ENCODE measurements around the gene GRID1.
"Not testable (repeated sequence)": the region's sequence is repeated elsewhere in the genome, so short reads cannot be mapped to it uniquely, and the experiment has no call there.

GRID1 gene

DNA sequence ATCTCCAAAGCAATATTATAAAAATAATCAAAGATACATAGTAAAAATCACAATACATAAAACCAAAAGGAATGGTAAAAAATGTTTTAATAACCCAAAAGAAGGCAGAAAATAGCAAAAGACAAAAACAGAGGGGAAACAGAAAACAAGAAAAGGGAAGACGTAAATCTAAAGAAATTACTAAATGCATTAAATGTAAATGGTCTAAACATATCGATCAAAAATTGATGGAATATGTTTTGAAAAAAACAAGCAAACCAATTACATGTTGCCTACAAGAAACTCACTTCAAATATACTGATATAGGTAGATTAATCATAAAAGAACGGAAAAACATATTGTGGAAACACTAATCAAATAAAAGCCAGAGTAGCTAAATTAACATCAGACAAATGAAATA, 369.1 kb downstream of the GRID1 start:
- no peak for DNase-seq (ENCODE audit: low read depth in 2 of 2)

DNA sequence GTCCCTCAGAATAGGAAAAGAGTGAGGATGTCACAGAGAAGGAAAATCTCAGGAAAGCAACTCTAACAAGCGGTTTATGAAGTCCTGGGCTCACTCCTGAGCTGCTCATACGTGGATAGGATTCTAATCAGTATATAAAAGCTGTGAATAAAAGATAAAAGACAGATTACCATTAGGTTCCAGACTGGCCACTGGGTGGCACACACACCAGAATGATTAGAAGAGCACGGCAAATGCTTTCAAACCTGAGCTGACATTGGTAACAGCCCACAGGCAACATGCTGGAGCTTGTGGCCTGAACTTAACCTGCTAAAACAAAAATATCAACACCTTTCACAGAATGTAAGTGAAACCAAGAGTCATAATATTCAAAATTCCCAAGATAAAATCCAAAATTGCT, 370.8 kb downstream of the GRID1 start:
- DNase-seq (ENCODE audit: low read depth in 2 of 2): no peak

DNA sequence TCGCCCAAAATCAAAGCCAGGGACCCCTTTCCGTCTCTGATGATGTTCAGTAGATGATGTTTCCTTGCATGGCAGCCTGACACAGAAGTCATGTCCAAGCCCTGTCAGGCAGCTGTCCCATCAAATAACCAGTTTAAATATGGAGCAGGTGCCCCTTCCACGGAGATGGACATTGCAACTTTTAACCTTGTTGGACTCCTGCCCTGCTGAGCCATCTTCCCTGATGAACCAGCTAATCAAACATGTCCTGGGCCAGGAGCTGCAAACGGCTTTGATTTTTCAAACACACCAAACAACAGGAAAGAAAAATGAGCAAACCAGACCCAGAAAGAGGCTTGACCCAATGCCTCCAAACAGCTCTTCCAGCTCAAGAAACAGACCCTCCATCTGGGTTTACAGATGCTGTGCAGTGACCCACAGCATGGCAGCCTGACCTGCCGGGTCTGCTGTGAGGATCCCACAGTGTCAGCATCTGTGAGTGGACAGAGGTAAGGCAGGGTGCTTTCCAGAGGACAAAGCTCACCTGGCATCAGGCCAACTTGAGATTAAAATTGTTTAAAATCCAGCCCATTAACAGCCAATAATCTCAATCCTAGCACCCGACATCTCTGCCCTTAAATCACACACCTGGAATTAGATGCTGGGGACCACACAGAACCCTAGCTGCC, 372.6 kb downstream of the GRID1 start:
- DNase-seq (ENCODE audit: low read depth in 2 of 2): no peak

DNA sequence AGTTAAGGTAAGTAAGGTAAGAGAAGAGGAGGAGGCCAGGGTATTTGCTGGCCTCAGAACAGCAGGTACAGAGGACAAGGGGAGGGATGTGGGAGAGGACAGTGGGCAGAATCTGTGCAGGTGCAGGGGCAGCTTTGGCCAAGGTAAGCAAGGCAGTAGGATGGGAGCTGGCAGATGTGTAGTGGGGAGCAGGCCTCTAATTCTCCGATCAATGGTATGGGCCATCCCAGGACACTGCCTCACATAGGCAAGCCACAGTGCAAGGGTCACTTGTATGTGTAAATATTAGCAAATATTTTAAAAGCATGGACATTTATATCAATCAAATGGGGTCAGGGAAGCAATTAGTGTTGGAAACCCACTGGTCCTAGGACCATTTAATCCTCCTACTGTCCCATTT, 373.5 kb downstream of the GRID1 start:
- no peak for DNase-seq (ENCODE audit: low read depth in 2 of 2)

DNA sequence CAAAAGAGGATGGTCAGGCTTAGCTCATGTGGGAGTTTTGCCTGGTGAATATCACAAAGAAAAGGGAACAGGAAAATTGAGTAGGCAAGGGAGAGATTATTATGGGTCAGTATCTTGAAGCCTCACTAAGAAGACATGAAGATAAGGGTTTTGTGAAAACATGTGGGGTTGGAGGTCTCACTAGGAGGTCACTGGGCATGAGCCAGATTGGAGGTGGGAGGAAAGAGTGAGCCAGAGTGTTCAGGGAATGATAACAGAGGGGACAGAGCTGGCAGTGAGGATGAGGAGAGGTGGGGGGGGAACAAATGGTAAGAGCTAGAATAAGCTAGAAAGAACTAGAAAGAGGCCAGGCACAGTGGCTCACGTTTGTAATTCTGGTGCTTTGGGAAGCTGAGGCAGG, 374.3 kb downstream of the GRID1 start:
- no peak for DNase-seq (ENCODE audit: low read depth in 2 of 2)

DNA sequence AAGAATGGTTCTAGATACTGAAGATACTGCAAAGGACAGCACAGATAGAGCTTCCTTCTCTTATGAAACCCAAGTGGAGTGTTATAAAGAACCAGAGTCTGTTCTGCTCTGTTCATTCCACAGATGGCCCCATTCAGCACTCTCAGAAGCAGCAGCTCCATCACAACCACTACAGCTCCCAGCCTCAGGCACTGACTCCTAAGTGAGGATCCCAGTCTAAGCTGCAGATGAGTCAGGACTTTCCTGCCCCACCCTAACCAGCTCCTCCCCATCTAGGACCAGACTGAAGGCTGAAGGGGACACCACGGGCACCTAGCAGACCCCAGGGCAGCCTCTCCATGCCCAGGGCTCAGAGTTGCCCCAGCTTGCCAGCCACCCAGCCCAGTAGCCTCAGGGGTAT, 379.8 kb downstream of the GRID1 start:
- no peak for DNase-seq (ENCODE audit: low read depth in 2 of 2)

DNA sequence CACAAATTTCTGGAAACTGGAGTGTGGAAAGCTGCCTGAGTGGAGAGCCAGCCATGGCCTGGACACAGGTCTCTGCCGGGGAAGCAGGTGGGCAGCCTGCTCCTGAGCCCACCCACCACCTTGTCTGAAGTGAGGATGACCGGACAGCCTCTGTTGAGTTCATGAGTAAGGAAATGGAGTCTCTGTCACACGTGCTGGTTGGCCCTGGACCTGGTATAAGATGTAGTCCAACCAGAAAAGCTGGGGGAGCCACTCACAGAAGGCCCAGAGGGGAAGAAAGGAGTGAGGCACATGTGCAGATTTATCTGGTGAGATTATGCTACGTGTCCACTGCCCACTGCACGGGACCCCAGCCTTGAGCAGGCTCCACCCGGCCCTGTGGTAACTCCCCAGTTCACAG, 383.5 kb downstream of the GRID1 start:
- DNase-seq (ENCODE audit: low read depth in 2 of 2): no peak

DNA sequence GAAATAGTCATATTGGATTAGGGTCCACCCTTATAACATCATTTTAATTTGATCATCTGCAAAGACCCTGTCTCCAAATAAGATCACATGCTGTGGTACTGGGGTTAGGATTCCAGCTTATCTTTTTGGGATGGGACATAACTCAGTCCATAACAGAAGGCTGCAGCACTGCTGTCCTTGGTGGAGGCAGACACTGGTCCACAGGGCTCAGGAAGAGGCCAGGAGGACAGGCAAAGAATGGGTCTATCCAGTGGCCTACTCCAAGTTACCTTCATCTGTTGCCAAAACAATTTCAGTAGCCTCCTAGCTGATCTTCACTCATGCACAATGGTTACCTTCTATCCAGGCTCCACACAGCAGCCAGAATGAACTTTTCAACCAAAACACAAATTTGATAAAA, 387.0 kb downstream of the GRID1 start:
- no peak for DNase-seq (ENCODE audit: low read depth in 2 of 2)

DNA sequence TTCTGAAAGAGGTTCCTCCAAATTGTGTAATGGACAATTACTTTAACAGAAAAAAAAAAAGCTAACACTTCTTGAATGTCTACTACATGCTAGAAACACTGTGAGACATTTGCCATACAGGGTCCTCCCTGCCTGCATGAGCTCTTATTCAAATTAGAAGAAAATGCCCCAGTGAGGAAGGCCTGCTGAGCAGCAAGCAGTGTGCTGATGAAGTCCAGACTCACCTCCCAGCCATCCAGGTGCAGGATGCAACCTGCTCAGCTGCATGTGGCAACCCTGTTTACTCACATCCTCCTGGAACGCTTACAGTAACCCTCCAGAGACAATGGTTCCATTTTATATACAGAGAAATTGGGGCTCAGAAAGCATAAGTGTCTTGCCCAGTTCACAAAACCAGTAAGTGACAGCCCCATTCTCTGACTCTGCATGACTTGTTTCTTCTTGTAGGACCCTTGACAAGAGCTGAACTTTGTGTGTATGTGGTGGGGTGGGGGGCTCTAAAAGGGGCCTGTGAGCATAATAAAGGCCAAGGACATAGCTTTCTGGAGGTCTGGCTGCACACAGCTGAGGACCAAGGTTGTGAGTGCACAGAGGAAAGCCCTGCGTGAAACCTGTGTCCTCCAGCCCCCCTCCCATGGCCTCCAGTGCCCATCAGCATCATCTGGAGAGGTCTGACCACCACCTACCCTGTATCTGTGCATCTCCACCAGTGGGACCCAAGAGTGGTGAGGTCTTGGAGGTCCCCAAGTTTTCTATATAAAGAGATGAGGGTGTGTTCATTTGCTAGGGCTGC, 387.8 kb downstream of the GRID1 start:
- DNase-seq (ENCODE audit: low read depth in 2 of 2): no peak

DNA sequence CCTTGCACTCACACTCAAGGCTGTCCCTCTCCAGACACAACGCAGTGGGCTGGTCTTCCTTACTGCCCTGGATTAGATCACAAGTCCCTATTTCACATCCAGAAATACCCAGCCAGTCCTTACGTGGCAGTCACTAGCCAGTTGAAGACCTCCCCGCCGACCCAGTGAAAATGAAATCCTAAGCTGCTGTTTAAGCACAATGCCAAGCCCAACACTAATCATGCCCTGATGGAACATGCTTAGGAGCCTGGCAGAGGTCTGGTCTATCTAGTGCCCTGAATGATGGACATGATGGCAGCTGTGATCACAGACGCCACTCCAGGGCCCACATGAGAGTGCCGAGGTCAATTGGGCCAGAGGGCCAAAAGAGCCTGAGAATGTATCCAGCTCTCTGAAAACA, 389.0 kb downstream of the GRID1 start:
- no peak for DNase-seq (ENCODE audit: low read depth in 2 of 2)

DNA sequence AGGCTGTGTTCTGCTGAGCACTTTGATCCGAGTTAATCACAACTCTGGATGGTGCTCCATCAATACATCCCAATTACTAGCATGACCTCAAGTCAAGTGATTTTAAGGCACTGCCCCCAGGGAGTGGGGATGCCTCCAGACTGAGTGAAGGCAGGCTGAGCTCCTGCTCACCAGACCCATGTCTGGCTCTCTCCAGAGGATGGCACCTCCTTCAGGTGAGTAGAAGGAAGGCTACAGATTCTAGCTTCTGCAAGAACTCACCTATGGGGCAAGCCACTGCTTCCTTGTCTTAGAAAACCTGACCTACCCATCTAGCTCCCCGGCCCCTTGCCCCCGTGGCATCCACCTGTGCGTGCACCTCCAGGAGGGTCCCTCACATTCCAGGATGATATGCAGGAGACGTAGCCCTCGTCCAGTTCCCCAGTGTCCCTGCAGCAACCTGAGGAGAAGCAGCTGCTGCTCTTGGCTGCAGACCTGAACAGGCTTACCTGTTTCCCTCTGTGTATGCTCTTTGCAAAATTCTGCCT, 390.3 kb downstream of the GRID1 start:
- no peak for DNase-seq (ENCODE audit: low read depth in 2 of 2)

DNA sequence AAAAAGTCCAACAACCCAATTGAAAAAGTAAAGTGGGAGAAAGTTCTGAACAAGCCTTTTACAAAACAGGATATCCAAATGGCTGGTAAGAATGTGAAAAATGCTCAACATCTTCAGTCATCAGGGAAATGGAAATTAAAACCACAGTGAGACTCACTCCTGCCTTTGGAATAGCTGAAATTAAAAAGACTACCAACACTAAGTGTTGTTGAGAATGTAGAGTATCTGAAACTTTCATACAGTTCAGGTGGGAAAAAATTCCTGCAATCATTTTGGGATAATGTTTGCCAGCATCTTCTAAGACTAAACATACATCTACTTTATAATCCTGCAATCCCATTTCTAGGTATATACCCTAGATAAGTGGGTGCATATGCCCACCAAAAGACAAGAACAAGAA, 395.1 kb downstream of the GRID1 start:
- no peak for DNase-seq (ENCODE audit: low read depth in 2 of 2)

DNA sequence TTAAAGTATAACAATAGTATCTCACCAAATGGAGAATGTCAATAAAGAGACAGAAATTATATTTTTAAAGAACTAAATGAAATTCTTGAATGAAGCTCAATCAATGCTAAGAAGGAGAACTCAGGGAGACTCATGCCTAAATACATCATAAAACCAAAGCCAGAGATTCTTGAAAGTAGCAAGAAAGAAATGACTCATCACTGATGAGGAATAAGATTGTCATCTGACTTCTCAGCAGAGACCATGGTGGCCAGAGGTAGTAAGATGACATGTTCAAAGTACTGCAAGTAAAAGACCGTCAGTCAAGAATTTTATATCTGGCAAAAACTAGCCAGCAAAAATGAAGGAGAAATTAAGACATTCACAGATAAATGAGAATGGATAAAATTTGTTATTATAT, 399.0 kb downstream of the GRID1 start:
- DNase-seq (ENCODE audit: low read depth in 2 of 2): no peak

DNA sequence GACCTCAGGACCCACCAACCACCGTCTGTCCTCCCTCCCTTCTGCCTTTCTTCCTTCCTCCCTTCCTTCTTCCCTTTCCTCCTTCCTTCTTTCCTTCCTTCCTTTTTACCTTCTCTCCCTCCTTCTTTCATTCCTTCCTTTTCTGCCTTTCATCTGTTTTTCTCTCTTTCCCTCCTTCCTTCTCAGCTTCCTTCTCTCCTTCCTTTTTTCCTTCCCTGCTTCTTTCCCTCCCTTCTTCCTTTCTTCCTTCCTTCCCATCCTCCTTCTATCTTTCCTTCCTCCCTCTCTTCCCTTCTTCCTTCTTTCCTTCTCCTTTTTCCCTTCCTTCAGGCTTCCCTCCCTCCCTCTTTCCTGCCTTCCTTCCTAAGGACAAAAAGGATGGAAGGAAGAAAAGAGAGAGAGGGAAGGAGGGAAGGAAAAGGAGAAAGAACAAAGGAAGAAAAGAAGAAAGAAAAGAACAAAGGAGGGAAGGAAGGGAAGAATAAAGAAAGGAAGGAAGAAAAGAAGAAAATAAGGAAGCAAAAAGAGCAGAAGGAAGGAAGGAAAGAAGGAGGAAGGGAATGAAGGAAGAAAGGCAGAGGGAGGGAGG, 405.0 kb downstream of the GRID1 start:
- DNase-seq (ENCODE audit: low read depth in 2 of 2): no peak

DNA sequence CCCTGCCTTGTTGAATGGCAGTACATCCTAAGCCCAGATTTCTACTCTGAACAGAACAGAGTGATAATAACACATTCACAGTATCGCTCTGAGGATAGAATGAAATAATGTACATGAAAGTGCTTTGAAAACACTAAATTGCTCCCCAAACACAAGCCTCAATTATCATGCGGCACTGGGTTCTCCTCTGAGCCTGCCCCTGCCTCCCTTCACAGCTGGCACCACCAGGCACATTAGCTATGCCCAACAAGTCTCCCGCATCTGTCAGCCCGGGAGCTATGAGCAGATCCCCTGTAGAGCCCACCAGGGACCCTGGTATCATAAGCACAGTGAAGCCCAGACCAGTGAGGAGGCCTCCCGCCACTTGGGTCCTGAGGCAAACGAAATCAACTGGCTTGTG, 405.5 kb downstream of the GRID1 start:
- DNase-seq (ENCODE audit: low read depth in 2 of 2): no peak

DNA sequence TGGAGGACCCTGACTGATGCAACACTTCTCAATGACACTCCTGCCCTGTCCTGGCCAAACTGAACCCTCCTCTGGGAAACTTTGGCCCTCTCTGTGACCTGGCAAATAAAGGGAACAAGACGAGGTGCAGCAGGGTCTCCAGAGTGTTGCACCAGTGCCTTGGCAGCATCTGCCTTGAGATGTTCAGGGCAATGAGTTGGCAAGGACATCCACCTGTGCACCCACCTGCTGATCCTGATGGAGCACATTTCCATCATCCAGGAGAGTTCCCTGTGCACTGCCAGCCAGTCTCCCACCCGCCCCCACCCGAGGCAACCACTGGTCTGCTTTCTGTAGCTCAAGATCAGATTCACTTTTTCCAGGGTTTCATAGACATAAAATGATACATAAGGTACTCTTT, 407.4 kb downstream of the GRID1 start:
- no peak for DNase-seq (ENCODE audit: low read depth in 2 of 2)

DNA sequence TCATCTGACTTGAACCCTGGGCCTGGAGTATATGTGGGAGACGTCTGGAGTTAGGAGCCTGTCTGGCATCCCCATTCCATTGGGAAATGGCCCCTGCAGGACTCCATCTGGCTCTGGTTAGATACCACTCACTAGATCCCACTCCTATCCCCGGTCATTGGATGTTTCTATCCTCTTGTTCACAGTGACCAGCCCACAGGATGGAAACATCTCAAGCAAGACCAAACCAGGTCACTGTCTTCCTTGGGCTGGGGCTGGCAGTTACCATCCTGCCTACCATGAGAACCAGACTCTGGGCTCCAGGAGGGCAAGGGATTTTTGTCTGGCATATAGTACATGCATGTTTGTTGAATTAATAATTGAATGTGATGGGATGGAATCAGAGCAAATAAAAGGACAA, 415.7 kb downstream of the GRID1 start:
- no peak for DNase-seq (ENCODE audit: low read depth in 2 of 2)

DNA sequence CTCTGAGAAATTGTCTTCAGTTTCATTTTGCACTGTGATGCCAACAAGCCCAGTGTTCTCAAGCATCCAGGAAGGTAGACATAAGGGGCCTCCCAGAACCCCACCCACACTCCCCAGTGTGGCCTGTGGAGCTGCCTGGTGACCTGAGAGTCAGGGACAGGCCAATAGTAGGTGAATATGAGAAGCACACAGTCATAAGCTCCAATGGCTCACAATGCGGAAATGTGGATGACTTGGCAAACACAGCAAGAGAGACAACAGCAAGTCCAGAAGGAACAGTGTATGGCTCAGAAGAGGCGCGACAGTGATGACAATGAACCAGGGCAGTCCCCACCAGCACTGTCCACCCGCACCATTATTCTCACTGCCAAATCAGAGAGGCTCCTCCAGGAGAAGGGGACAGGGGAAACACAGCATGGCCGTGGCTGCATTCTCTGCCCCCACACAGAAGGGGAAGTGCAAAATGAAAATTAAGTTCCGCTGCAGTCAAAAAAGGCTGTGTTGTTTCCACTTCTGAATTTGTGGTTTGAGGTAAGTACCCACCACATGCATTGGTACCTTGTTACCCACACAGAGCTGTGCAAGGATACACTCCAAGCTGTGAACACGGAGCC, 419.8 kb downstream of the GRID1 start:
- no peak for DNase-seq (ENCODE audit: low read depth in 2 of 2)

DNA sequence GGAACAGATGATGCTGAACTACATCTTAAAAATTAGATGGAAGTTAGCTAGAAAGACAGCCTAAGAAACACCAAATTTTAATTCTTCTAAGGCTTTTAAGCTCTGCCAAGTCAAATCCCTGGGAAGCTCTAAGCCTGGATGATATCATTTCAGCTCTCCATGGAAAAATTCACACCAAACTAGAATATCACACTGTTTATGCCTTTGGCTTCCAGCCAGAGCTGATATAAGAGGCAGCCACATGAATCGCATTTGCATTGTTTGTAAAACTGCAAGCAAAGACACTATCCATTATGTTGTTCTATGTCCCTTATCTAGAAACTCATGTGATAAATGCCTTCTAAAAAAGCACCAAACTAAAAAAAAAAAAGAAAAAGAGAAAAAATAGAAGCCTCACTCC, 430.4 kb downstream of the GRID1 start:
- DNase-seq (ENCODE audit: low read depth in 2 of 2): no peak

DNA sequence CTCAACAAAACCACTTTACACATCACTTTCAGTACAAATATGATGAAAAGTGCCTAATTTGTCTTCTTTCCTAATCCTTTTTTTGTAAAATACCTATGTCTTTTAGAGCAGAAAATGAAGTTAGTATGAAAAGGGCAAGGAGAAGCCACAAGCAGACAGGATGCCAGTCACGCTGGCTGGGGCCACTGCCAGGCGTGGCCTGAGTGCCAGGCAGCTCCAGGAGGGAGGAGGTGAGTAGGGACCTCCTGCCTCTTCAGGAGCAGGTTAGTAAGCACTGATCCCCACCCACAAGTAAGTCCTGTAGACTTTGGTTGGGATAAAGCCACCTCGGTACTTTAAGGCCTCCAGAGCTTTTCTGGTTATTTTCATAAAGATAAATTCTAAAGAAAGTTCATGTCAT, 432.0 kb downstream of the GRID1 start:
- no peak for DNase-seq (ENCODE audit: low read depth in 2 of 2)

DNA sequence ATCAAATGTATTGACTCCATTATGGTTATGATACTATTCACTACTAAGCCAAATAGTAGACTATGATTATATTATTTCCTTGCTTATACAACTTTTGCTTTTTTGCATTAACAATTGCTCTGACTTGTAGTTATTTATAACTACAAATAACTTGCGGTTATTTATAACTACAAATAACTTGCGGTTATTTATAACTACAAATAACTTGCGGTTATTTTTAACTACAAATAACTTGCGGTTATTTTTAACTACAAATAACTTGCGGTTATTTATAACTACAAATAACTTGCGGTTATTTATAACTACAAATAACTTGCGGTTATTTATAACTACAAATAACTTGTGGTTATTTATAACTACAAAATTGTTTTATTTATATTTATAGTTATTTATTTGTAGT, 436.6 kb downstream of the GRID1 start:
- not testable (repeated sequence) for DNase-seq (ENCODE audit: low read depth in 2 of 2)

DNA sequence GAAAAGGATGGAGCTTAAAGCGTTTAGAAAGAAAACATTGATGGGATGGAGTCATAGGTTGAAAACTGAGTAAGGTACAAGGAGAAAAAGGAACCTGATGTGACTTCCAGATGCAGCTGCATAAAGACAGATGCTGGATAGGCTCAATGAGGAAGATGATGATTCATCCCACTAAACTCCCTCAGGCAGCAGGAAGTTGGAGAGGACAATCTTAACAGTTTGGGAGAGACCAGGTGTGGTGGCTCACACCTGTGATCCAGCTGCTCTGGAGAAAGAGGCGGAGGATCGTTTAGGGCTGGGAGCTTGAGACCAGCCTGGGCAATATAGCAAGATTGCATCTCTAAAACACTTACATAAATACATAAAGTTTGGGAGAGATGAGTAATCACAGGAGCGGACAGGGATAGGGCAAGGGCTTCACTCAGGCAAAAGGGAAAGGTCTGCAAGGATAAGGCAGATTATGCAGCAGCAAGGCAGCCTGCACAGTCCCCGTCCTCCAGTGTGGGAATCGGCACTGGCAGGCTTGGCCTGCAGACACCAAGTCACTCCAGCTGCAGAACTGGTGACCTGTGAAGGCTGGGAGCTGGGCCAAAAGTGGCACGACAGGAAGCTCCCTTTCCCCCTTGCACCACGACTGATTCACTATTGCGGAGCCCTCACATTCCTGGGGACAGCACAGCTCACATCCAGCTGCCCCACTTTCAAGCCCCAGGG, 438.5 kb downstream of the GRID1 start:
- DNase-seq (ENCODE audit: low read depth in 2 of 2): no peak

Data from activated CD8-positive, alpha-beta memory T cell treated with anti-CD3 and anti-CD28 coated beads for 4 hours (primary cell).